Measurements from ENCODE around the gene UFL1.
"Not testable (repeated sequence)": the region's sequence is repeated elsewhere in the genome, so short reads cannot be mapped to it uniquely, and the experiment has no call there.

UFL1 gene

DNA sequence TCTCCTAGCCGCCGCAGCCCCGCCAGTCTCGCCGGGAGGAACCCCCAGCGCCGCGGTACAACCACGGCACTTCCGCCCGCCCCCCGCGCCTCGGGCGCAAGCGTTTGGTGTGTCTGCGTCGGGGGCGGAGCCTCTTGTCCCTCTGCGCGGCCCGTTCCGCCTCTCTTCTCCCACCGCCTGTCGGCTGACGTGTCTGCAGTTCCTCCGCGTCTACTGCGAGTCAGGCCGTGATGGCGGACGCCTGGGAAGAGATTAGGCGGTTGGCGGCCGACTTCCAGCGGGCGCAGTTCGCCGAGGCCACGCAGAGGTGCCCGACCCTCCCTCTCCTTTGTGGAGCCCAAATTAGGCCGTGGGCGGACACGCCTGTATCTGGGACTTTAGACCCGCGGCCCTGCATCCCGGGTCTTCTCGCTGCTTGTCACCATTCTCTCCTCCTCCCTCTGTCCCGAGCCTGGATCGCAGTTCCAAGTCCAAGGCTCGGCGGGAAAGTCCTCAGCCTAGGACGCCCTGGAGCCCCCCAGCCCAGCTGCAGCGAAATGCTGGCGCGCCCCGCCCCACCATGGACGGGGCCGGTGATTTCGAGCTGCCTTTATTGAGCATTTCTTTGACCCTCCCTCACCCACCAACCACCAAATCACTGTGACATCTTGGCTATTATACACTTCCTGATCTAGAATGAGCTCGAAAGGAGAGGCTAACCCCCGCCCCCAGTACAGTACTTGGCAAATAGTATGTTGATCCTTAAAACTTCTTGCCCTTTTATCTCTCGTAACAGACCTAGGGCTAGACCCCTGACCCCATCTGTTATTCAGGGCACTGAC lies at the start of gene UFL1:
UFL1 (plus strand) TSS at position 163 of the 821 bp plus-strand sequence; CDS start at position 231, 68 bp downstream.
- H3K4me3 ChIP-seq (ENCODE audit: low read depth, low read length), result peak within 1 kb of the TSS; percentile 94
- in situ Hi-C loops (cut with HindIII; ENCODE audit: low sequenced_read_pairs), result no loop called here

DNA sequence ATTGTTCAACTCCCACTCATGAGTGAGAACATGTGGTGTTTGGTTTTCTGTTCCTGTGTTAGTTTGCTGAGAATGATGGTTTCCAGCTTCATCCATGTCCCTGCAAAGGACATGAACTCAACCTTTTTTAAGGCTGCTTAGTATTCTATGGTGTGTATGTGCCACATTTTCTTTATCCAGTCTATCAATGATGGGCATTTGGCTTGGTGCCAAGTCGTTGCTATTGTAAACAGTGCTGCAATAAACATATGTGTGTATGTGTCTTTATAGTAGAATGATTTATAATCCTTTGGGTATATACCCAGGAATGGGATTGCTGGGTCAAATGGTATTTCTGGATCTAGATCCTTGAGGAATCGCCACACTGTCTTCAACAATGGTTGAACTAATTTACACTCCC lies 49.3 kb upstream of the UFL1 start:
- H3K4me3 ChIP-seq (ENCODE audit: low read depth, low read length); DNase-seq (ENCODE audit: low read depth, low spot score); in situ Hi-C loops (cut with HindIII; ENCODE audit: low sequenced_read_pairs): not testable (repeated sequence)

More for the DNA sequence above, at the start of gene UFL1:
- DNase-seq (ENCODE audit: low read depth, low spot score), result peak; percentile 94
- TF ChIP-seq, protein P1, sequence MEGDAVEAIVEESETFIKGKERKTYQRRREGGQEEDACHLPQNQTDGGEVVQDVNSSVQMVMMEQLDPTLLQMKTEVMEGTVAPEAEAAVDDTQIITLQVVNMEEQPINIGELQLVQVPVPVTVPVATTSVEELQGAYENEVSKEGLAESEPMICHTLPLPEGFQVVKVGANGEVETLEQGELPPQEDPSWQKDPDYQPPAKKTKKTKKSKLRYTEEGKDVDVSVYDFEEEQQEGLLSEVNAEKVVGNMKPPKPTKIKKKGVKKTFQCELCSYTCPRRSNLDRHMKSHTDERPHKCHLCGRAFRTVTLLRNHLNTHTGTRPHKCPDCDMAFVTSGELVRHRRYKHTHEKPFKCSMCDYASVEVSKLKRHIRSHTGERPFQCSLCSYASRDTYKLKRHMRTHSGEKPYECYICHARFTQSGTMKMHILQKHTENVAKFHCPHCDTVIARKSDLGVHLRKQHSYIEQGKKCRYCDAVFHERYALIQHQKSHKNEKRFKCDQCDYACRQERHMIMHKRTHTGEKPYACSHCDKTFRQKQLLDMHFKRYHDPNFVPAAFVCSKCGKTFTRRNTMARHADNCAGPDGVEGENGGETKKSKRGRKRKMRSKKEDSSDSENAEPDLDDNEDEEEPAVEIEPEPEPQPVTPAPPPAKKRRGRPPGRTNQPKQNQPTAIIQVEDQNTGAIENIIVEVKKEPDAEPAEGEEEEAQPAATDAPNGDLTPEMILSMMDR (IDR thresholded peaks at IDR 0.05; ENCODE audit: low read depth, low read length), result no peak

DNA sequence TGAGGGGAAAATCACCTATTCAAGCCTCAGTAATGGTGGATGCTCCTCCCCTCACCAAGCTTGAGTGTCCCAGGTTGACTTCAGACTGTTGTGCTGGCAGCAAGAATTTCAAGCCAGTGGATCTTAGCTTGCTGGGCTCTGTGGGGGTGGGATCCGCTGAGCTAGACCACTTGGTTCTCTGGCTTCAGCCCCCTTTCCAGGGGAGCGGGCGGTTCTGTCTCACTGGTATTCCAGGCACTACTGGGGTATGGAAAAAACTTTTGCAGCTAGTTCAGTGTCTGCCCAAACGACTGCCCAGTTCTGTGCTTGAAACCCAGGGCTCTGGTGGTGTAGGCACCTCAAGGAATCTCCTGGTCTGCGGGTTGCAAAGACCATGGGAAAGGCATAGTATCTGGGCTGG lies 42.9 kb upstream of the UFL1 start:
- DNase-seq (ENCODE audit: low read depth, low spot score), result no peak
- in situ Hi-C loops (cut with HindIII; ENCODE audit: low sequenced_read_pairs), result no loop called here
- TF ChIP-seq, protein P1 (IDR thresholded peaks at IDR 0.05; ENCODE audit: low read depth, low read length), result no peak
- H3K4me3 ChIP-seq (ENCODE audit: low read depth, low read length), result no peak overlapping the region

DNA sequence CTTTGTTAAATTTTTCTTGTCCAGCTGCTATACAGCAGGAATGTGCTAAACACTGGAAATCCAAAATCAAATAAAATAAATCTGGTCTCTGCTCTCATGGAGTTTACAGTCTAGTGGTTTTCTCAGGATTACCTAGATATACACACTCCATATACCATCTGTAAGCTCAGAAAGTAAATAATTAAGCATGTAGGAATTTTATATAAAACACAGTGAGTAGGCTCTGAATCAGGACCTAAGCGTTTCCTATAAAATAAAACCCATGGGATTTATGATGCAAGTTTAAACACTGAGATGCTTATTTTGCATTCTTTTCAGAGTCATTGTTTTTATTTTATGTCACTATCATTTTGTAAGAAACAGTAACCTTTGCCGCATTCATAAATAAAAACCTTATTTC lies 29.7 kb upstream of the UFL1 start:
- TF ChIP-seq, protein P1 (IDR thresholded peaks at IDR 0.05; ENCODE audit: low read depth, low read length), result no peak
- DNase-seq (ENCODE audit: low read depth, low spot score), result no peak
- in situ Hi-C loops (cut with HindIII; ENCODE audit: low sequenced_read_pairs), result no loop called here
- H3K4me3 ChIP-seq (ENCODE audit: low read depth, low read length), result no peak overlapping the region

DNA sequence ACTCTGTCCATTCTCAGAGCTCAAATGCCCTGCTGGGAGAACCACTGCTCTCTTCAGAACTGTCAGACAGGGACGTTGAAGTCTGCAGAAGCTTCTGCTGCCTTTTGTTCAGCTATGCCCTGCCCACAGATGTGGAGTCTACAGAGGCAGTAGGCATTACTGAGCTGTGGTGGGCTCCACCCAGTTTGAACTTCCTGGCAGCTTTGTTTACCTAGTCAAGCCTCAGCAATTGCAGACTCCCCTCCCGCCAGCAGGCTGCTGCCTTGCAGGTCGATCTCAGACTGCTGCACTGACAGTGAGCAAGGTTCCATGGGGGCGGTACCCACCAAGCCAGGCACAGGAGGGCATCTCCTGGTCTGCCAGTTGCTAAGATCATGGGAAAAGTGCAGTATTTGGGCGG lies 21.8 kb upstream of the UFL1 start:
- in situ Hi-C loops (cut with HindIII; ENCODE audit: low sequenced_read_pairs), result no loop called here
- H3K4me3 ChIP-seq (ENCODE audit: low read depth, low read length), result no peak overlapping the region
- TF ChIP-seq, protein P1 (IDR thresholded peaks at IDR 0.05; ENCODE audit: low read depth, low read length), result no peak
- no peak for DNase-seq (ENCODE audit: low read depth, low spot score)

DNA sequence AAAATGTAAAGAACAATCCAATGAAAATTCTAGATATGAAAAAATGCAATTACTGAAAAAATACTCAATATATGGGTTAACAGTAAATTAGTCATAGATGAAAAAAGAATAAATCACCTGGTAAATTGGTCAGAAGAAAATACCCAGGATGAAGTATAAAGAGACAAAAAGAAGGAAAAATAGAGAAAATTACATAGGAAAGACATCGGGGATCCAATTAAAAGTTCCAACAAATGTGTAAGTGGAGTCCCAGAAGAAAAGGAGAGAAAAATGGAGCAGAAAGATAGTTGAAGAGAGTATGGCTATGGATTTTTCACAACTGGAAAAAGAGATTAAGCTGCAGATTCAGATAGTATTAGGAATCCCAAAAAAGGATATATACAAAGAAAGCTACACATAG lies 18.7 kb upstream of the UFL1 start:
- in situ Hi-C loops (cut with HindIII; ENCODE audit: low sequenced_read_pairs), result no loop called here
- no peak overlapping the region for H3K4me3 ChIP-seq (ENCODE audit: low read depth, low read length)
- TF ChIP-seq, protein P1 (IDR thresholded peaks at IDR 0.05; ENCODE audit: low read depth, low read length), result no peak
- DNase-seq (ENCODE audit: low read depth, low spot score), result no peak

DNA sequence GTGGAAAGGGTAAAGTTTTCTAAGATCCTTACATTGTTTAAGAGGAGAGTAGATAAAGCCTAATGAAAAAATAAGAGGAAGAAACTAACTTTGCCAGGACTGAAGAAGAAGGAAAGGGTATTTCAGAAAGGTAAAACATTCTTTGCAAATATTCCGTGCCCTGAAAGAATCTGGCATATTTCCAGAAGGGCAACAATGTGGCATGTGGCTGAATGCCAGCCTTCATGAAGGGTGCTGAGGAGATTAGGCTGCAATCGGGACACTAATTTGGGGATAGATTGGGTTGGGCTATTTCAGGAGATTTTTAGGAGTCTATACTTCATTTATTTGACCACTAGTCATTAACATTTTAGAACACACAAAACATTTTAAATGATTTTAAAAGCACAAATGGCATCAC lies 16.2 kb upstream of the UFL1 start:
- no peak overlapping the region for H3K4me3 ChIP-seq (ENCODE audit: low read depth, low read length)
- in situ Hi-C loops (cut with HindIII; ENCODE audit: low sequenced_read_pairs), result no loop called here
- TF ChIP-seq, protein P1 (IDR thresholded peaks at IDR 0.05; ENCODE audit: low read depth, low read length), result no peak
- no peak for DNase-seq (ENCODE audit: low read depth, low spot score)
